HG02885 (cell line): ENCODE data around the gene SBF1.

Experiments used
- ATAC-seq: cut with Tn5 transposase; IDR thresholded peaks from one replicate; pipeline ENCODE4 v1.9.1; 2021; ENCODE audit warnings: mild to moderate bottlenecking; ENCODE audit not compliant: unreplicated experiment, poor library complexity

Gene SBF1

GRCh38 chr22:50507421-50507990 lies 32.7 kb upstream of the SBF1 start, which contains the start of gene LMF2:
Gene LMF2 (minus strand): TSS chr22:50507702. CDS start chr22:50507675, 27 bp downstream.
- ATAC-seq = peak; percentile 71

- ATAC-seq = peak; percentile 1
Observed at GRCh38 chr22:50506611-50507420, 32.0 kb upstream of the SBF1 start.

GRCh38 chr22:50505776-50506610 lies 31.2 kb upstream of the SBF1 start:
- no peak for ATAC-seq

GRCh38 chr22:50505276-50505775 lies 30.5 kb upstream of the SBF1 start:
- no peak for ATAC-seq

- no peak for ATAC-seq
Observed at GRCh38 chr22:50504369-50505211, 29.8 kb upstream of the SBF1 start.

- ATAC-seq = no peak
Observed at GRCh38 chr22:50503475-50504145, 28.8 kb upstream of the SBF1 start.

GRCh38 chr22:50502628-50503474 lies 28.0 kb upstream of the SBF1 start:
- no peak for ATAC-seq

GRCh38 chr22:50502096-50502495 lies 27.3 kb upstream of the SBF1 start:
- no peak for ATAC-seq

- ATAC-seq = no peak
Observed at GRCh38 chr22:50500452-50500851, 25.6 kb upstream of the SBF1 start.

GRCh38 chr22:50498322-50498890 lies 23.6 kb upstream of the SBF1 start:
- ATAC-seq = no peak

GRCh38 chr22:50497093-50497492 lies 22.3 kb upstream of the SBF1 start:
- ATAC-seq = no peak

GRCh38 chr22:50490531-50491308 lies 15.9 kb upstream of the SBF1 start:
- no peak for ATAC-seq

- ATAC-seq = no peak
Observed at GRCh38 chr22:50489363-50490243, 14.8 kb upstream of the SBF1 start.

GRCh38 chr22:50488886-50489285 lies 14.1 kb upstream of the SBF1 start:
- ATAC-seq = no peak

- no peak for ATAC-seq
Observed at GRCh38 chr22:50488006-50488677, 13.3 kb upstream of the SBF1 start.
